ENCODE data around the gene CAMK4.

CAMK4 gene

GRCh38 chr5:111228520-111229220 is 4.5 kb downstream of the CAMK4 start:
- no peak overlapping the region for H3K4me3 ChIP-seq (ENCODE audit: severe bottlenecking)
- no peak overlapping the region for H3K27ac ChIP-seq (ENCODE audit: poor library complexity, severe bottlenecking)
- DNase-seq (ENCODE audit: low spot score) (no peak), ATAC-seq (ENCODE audit: low read depth) (no peak)
- H3K36me3 ChIP-seq (ENCODE audit: low read depth), result no peaks in the 10 kb centered on the region
- H3K4me1 ChIP-seq (ENCODE audit: insufficient read depth, poor library complexity, severe bottlenecking), result peaks cover 16% of the 10 kb centered on the region
- peaks cover 12% of the 10 kb centered on the region for H3K27me3 ChIP-seq (ENCODE audit: insufficient read depth, poor library complexity, severe bottlenecking)
- H3K9me3 ChIP-seq (ENCODE audit: severe bottlenecking), result no peaks in the 10 kb centered on the region
- no peak for TF ChIP-seq CTCF (IDR thresholded peaks at IDR 0.05; ENCODE audit: poor library complexity, severe bottlenecking)

- H3K9me3 ChIP-seq (ENCODE audit: severe bottlenecking), result no peaks in the 10 kb centered on the region
- no peak overlapping the region for H3K27ac ChIP-seq (ENCODE audit: poor library complexity, severe bottlenecking)
- peaks cover 12% of the 10 kb centered on the region for H3K27me3 ChIP-seq (ENCODE audit: insufficient read depth, poor library complexity, severe bottlenecking)
- TF ChIP-seq CTCF (IDR thresholded peaks at IDR 0.05; ENCODE audit: poor library complexity, severe bottlenecking), result no peak
- no peak for DNase-seq (ENCODE audit: low spot score)
- H3K4me3 ChIP-seq (ENCODE audit: severe bottlenecking), result no peak overlapping the region
- no peaks in the 10 kb centered on the region for H3K36me3 ChIP-seq (ENCODE audit: low read depth)
- ATAC-seq (ENCODE audit: low read depth), result no peak
- peaks cover 16% of the 10 kb centered on the region for H3K4me1 ChIP-seq (ENCODE audit: insufficient read depth, poor library complexity, severe bottlenecking)
These were observed 5.1 kb downstream of the CAMK4 start for GRCh38 chr5:111229221-111229835.

- H3K27ac ChIP-seq (ENCODE audit: poor library complexity, severe bottlenecking), result no peak overlapping the region
- no peak overlapping the region for H3K4me3 ChIP-seq (ENCODE audit: severe bottlenecking)
- TF ChIP-seq CTCF (IDR thresholded peaks at IDR 0.05; ENCODE audit: poor library complexity, severe bottlenecking), result no peak
- no peaks in the 10 kb centered on the region for H3K9me3 ChIP-seq (ENCODE audit: severe bottlenecking)
- ATAC-seq (ENCODE audit: low read depth), result no peak
- H3K27me3 ChIP-seq (ENCODE audit: insufficient read depth, poor library complexity, severe bottlenecking), result peaks cover 5% of the 10 kb centered on the region
- H3K4me1 ChIP-seq (ENCODE audit: insufficient read depth, poor library complexity, severe bottlenecking), result peaks cover 11% of the 10 kb centered on the region
- H3K36me3 ChIP-seq (ENCODE audit: low read depth), result no peaks in the 10 kb centered on the region
- DNase-seq (ENCODE audit: low spot score), result no peak
These were observed 6.0 kb downstream of the CAMK4 start for GRCh38 chr5:111229871-111230810.

GRCh38 chr5:111231119-111231518 is 6.9 kb downstream of the CAMK4 start:
- ATAC-seq (ENCODE audit: low read depth) (no peak; the same call in 2 of the 3 replicates), DNase-seq (ENCODE audit: low spot score) (no peak)
- H3K27me3 ChIP-seq (ENCODE audit: insufficient read depth, poor library complexity, severe bottlenecking), result no peaks in the 10 kb centered on the region
- no peaks in the 10 kb centered on the region for H3K9me3 ChIP-seq (ENCODE audit: severe bottlenecking)
- H3K4me3 ChIP-seq (ENCODE audit: severe bottlenecking), result no peak overlapping the region
- H3K27ac ChIP-seq (ENCODE audit: poor library complexity, severe bottlenecking), result no peak overlapping the region
- H3K36me3 ChIP-seq (ENCODE audit: low read depth), result no peaks in the 10 kb centered on the region
- peaks cover 11% of the 10 kb centered on the region for H3K4me1 ChIP-seq (ENCODE audit: insufficient read depth, poor library complexity, severe bottlenecking)
- no peak for TF ChIP-seq CTCF (IDR thresholded peaks at IDR 0.05; ENCODE audit: poor library complexity, severe bottlenecking)
